Putamen (tissue), 1 donor: ENCODE data around the gene ADM2.
"Not testable (repeated sequence)": the region's sequence is repeated elsewhere in the genome, so short reads cannot be mapped to it uniquely, and the experiment has no call there.

Experiments
- DNase-seq: peaks from one replicate; pipeline ENCODE4 v3.0.0-alpha.2; 2016; ENCODE audit warnings: low spot score

Gene ADM2

DNA sequence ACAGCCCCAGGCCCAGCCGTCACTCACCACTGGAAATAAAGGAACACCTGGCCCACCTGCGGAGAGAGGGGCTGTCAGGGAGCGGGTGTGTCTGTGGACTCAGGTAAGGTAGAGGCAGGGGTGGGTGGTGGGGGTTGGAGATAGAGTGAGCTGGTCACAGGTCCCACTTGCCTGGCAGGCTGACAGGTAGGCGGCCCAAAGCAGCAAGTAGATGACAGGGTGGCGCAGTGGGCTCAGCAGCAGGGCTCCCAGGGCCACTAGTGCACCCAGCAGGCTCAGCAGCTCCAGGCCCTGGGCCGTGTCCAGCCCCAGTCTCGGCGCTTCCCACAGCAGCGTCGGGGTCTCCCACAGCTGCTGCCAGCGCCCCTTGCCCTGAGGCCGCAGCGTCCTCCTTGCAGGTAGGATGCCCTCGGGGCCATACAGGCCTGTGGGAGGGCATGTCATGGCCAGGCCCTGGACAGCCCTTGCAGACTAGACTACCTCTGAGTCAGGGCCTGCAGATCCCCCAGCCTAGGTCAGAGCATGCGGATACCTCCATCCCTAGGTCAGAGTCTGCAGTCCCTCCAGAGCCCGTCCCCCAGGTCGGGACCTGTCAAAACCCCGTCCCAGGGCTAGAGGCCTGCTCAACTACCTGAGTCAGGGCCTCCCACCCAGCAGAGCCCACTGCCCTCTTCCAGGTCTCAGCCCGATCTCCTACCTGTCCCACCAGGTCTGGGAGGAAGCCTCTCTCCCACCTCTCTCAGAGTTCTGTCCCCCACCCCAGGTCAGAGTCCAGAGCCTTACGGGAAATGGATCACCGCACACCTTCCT is 25.5 kb downstream of the ADM2 start:
- DNase-seq = no peak

- no peak for DNase-seq
Observed at GRCh38 chr22:50507421-50507990, 26.2 kb downstream of the ADM2 start, which contains the start of gene LMF2. Gene LMF2, minus strand, starts transcription at chr22:50507702. Its CDS starts 27 bp downstream, at chr22:50507675.

- peak; percentile 97 for DNase-seq
Observed at GRCh38 chr22:50507991-50508884, 26.9 kb downstream of the ADM2 start, which contains the start of gene NCAPH2. Gene NCAPH2, plus strand, starts transcription at chr22:50508224. Its CDS starts 114 bp downstream, at chr22:50508338.

GRCh38 chr22:50508897-50509296 is 27.6 kb downstream of the ADM2 start:
- no peak for DNase-seq

- no peak for DNase-seq
Observed at GRCh38 chr22:50513175-50513574, 31.8 kb downstream of the ADM2 start.

DNA sequence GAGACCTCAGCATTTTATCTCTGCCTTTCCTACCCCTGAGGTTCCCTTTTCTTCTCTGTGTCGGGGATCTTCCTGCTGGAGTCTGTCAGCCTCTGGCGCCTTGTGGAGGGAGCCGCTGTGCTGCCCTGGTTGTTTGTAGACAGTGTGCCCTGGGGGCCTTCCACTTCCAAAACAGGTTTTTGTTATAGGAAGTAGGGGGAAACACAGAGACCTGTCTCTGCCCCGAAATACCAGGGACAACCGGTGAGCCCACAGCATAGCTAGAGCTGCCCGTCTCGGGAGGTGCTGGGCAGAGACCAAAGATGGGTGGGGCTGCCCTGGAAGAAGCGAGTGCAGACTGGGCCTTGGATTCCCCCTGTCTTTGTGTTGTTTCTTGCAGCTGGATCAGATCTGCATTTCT is 34.7 kb downstream of the ADM2 start:
- no peak for DNase-seq

DNA sequence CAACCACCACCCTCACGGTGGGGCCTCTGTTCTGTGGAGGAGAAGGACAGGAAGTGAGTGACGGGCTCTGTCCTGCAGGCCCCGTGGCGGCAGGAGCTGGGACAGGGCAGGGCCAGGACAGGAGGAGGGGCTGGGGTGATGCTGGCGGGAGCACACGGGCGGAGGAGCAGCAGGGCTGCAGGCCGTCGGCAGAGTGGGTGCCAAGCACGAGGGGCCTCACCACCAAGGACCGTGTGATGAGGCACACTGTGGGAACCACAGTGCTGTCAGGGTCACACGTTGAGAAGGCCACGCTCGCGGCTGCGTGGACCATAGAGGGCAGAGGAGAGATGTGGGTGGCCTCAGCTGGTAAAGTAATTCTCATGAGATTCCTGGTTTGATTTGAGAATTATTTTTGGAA is 35.5 kb downstream of the ADM2 start:
- DNase-seq = no peak

DNA sequence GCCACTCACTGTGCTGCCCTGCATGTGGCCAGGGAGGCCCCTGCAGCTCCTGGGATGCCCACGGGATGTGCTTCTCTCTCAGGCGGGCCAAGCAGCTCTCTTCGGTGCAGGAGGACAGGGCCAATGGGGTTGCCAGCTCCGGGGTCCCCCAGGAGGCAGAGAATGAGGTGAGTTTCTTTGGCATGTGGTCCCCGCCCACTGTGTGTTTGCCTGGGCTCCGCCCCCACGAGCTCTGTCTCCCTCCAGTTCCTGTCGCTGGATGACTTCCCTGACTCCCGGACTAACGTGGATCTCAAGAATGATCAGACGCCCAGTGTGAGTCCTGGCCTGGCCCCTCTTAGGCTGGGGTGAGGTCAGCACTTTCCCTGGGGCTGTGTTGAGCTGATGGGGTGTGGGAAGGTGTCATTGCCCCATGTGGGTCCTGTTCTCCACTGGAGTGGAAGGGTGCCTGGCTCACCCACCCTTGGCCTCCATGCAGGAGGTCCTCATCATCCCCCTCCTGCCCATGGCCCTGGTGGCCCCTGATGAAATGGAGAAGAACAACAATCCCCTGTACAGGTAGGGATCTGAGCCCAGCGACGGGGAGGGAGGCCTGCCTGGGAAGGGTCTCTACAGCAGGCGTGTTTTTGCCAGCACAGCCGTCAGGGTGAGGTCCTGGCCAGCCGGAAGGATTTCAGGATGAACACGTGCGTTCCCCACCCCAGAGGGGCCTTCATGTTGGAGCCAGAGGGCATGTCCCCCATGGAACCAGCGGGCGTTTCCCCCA is 36.3 kb downstream of the ADM2 start:
- no peak for DNase-seq

DNA sequence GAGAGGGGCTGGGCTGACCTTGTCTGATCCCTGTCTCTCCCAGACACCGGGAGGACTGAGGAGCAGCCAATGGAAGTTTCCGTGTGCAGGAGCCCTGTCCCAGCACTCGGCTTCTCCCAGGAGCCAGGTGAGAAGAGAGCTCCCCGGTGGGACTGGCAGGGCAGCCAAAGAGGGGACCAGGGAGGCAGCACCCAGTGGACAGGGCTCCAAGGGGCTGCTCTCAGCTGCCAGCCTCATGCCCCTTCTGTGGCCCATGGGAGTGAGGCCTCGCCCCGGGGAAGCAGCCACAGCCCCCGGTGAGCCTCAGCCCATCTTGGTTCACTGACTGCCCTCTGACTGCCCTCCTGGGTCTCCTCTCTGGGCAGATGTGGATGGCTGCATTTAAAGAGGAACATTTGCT is 37.3 kb downstream of the ADM2 start:
- no peak for DNase-seq

DNA sequence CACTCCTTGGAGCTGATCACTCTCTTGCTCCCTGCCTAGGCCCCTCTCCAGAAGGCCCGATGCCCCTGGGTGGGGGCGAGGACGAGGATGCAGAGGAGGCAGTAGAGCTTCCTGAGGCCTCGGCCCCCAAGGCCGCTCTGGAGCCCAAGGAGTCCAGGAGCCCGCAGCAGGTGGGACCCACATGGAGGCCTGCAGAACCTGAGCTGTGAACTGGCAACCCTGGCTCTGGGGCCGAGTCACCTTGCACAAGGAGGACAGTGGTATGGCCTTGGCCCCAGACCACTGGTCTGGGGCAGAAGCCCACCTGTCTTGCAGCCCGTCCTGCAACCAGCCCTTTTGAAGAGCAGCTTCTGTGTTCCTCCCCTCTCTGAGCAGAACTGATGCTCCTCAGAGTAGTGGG is 37.8 kb downstream of the ADM2 start:
- no peak for DNase-seq

- DNase-seq = not testable (repeated sequence)
Observed at GRCh38 chr22:50520184-50520583, 38.8 kb downstream of the ADM2 start.

- DNase-seq = no peak
Observed at GRCh38 chr22:50520826-50521453, 39.6 kb downstream of the ADM2 start.

DNA sequence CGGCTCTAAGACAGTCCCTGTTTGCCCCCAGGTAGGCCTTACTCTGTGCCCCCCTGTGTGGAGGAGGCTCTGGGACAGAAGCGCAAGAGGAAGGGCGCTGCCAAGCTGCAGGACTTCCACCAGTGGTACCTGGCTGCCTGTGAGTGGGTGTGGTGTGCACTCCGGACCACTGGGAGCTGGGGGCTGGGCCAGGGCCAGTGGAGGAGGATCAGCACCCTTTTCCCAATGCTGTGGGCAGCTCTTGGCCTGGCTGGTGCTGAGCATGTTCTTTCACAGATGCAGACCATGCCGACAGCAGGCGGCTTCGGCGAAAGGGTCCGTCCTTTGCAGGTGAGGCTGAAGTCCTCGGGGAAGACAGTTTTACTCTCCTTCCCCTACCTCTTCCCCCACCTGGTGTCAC is 40.4 kb downstream of the ADM2 start:
- no peak for DNase-seq

- DNase-seq = no peak
Observed at GRCh38 chr22:50522208-50522805, 41.0 kb downstream of the ADM2 start.

- no peak for DNase-seq
Observed at GRCh38 chr22:50522806-50523438, 41.6 kb downstream of the ADM2 start.

DNA sequence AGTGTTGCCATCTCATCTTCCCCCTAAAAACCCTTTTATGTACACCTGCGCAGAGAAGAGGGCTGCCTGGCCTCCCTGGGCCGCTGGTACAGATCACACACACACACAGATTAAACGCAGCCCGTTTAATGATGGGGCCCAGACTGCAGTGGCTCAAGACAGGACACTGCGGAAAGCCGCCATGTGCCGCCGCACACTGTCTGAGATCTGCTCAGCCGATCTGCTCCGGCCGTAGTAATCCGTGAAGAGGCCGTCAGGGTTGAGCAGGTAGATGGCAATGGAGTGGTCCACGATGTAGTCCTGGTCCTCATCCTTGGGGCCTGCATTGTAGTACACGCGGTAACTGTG is 42.1 kb downstream of the ADM2 start:
- DNase-seq = no peak

DNA sequence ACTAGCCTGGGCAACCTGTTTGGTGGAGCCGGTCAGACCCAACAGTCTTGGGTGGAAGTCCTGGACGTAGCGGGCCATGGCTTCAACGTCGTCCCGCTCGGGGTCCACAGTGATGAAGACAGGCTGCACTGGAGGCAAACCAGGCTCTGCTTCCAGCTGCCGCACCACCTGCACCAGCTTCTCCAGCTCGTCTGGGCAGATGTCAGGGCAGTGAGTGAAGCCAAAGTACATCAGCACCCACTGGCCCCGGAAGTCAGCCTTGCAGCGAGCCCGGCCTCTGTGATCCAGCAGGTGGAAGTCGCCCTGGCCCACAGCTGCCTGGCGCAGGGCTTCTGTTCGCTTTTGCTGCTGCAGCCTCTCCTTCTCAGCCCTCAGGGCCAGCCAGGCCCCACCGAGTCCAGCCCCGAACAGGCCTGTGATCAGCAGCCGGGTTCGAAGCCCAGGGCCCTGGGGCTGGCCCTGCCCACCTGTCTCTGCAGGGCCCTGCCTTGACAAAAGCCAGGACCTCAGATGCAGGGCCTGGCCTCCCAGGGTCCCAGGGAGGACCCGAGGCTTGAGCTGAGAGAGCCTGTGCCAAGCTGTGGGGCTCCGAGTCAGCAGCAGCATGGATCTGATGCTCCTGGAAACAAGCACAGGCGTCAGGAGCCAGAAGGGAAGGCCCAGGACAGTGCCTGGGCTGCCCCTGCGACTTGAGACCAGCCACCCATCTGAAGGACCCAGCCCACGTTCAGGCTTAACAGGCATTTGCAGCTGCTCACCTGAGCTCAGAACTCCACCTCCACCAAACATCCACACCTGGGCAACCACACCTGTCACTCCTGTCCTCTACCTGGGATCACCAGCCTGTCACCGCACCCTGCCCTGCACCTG is 42.7 kb downstream of the ADM2 start:
- no peak for DNase-seq

DNA sequence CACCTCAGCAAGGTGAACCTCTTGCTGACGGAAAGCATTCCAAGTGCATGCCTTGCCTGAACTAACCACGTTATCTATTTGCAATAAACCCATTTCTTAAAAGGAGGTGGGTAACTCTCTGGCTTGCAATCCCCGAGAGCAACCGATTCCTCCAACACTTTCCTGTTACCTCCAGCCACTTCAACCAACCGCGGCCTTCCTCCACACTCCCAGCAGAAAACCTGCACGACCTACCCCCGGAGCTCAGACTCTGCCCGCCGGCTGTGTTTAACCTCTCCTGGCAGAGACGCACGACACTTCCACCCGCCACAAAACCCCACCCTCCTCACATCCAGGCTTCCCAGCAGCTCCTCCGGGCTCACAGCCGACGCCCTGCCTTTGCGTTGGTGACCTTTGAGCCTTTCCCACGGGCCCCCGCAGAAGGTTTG is 43.3 kb downstream of the ADM2 start:
- no peak for DNase-seq

GRCh38 chr22:50525104-50525857 is 43.9 kb downstream of the ADM2 start, which contains the start of gene SCO2:
Gene SCO2, minus strand, starts transcription at chr22:50525598. Its CDS starts 1,187 bp downstream, at chr22:50524411.
- DNase-seq = peak; percentile 94
